Measurements from ENCODE around the gene MT1E.
"Not testable (repeated sequence)": the region's sequence is repeated elsewhere in the genome, so short reads cannot be mapped to it uniquely, and the experiment has no call there.

MT1E gene

GRCh38 chr16:56606476-56607108 is 19.0 kb upstream of the MT1E start:
- in situ Hi-C loops (cut with HindIII; ENCODE audit: low sequenced_read_pairs), result no loop called here

- in situ Hi-C loops (cut with HindIII; ENCODE audit: low sequenced_read_pairs), result no loop called here
These were observed 18.4 kb upstream of the MT1E start for GRCh38 chr16:56607109-56607618.

- in situ Hi-C loops (cut with HindIII; ENCODE audit: low sequenced_read_pairs), result no loop called here
These were observed 17.9 kb upstream of the MT1E start for GRCh38 chr16:56607675-56608042.

- in situ Hi-C loops (cut with HindIII; ENCODE audit: low sequenced_read_pairs), result no loop called here
These were observed 17.3 kb upstream of the MT1E start, which contains the start of gene MT2A for GRCh38 chr16:56608043-56608875. MT2A (plus strand) TSS chr16:56608584; CDS start chr16:56608656, 72 bp downstream.

- in situ Hi-C loops (cut with HindIII; ENCODE audit: low sequenced_read_pairs), result no loop called here
These were observed 16.6 kb upstream of the MT1E start for GRCh38 chr16:56608876-56609462.

GRCh38 chr16:56609463-56609921 is 16.1 kb upstream of the MT1E start:
- in situ Hi-C loops (cut with HindIII; ENCODE audit: low sequenced_read_pairs), result no loop called here

GRCh38 chr16:56610017-56610608 is 15.5 kb upstream of the MT1E start:
- in situ Hi-C loops (cut with HindIII; ENCODE audit: low sequenced_read_pairs), result loop anchor here (5.0 kb wide), 1 partner anchor 57 kb away; the partner anchor contains the start of genes MT1G and MT1H

GRCh38 chr16:56610609-56611111 is 14.9 kb upstream of the MT1E start:
- in situ Hi-C loops (cut with HindIII; ENCODE audit: low sequenced_read_pairs), result loop anchor here (5.0 kb wide), 1 partner anchor 57 kb away; the partner anchor contains the start of genes MT1G and MT1H

- in situ Hi-C loops (cut with HindIII; ENCODE audit: low sequenced_read_pairs), result loop anchor here (5.0 kb wide), 1 partner anchor 56 kb away; the partner anchor contains the start of genes MT1G and MT1H
These were observed 14.2 kb upstream of the MT1E start for GRCh38 chr16:56611281-56611833.

- in situ Hi-C loops (cut with HindIII; ENCODE audit: low sequenced_read_pairs), result loop anchor here (5.0 kb wide), 1 partner anchor 54 kb away; the partner anchor contains the start of genes MT1G and MT1H
These were observed 11.9 kb upstream of the MT1E start for GRCh38 chr16:56613706-56614105.

GRCh38 chr16:56614549-56614991 is 11.0 kb upstream of the MT1E start:
- in situ Hi-C loops (cut with HindIII; ENCODE audit: low sequenced_read_pairs), result loop anchor here (5.0 kb wide), 1 partner anchor 53 kb away; the partner anchor contains the start of genes MT1G and MT1H

GRCh38 chr16:56615353-56615752 is 10.2 kb upstream of the MT1E start:
- in situ Hi-C loops (cut with HindIII; ENCODE audit: low sequenced_read_pairs), result no loop called here

- in situ Hi-C loops (cut with HindIII; ENCODE audit: low sequenced_read_pairs), result no loop called here
These were observed 8.9 kb upstream of the MT1E start for GRCh38 chr16:56616608-56617211.

GRCh38 chr16:56617212-56618085 is 8.1 kb upstream of the MT1E start:
- in situ Hi-C loops (cut with HindIII; ENCODE audit: low sequenced_read_pairs), result no loop called here

- in situ Hi-C loops (cut with HindIII; ENCODE audit: low sequenced_read_pairs), result no loop called here
These were observed 7.4 kb upstream of the MT1E start for GRCh38 chr16:56618138-56618537.

- in situ Hi-C loops (cut with HindIII; ENCODE audit: low sequenced_read_pairs), result no loop called here
These were observed 5.2 kb upstream of the MT1E start for GRCh38 chr16:56620339-56620897.

- in situ Hi-C loops (cut with HindIII; ENCODE audit: low sequenced_read_pairs), result not testable (repeated sequence)
These were observed 3.7 kb upstream of the MT1E start for GRCh38 chr16:56621665-56622445.

- in situ Hi-C loops (cut with HindIII; ENCODE audit: low sequenced_read_pairs), result not testable (repeated sequence)
These were observed 2.4 kb upstream of the MT1E start for GRCh38 chr16:56623184-56623583.

All from DLD1 (cell line).